ENCODE results near the gene NRCAM. TPM values are rescaled to one million over a fixed set of nuclear protein-coding genes. Genes with fewer than 3 reads are reported as not detected.

NRCAM gene
- total and polyA plus RNA-seq, 2 of the 13 experiments (the other 11 are each of a cell fraction or from before 2014, with no cell fraction given), result 0.31 to 0.33 TPM

DNA sequence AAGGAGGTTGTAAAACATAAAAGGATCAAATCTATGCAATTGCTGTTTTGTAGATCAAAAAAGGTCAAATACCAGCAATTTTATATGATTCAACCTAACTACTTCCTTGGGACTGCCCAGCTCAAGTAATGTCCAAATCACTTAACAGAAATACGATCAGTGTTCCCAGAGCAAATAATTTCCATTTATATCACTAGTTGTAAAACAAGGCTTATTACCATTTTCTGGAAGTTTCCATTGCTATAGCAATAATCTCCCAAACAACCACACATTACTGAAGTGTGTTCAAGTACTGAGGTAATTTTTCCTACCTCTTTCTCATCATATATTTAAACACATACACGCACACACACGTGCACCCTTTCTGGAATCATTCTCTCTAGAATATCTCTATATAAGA, 123.3 kb downstream of the NRCAM start (continued):
- TF ChIP-seq ZNF556 (CRISPR knock-in tag; IDR thresholded peaks at IDR 0.05; ENCODE audit: borderline replicate concordance) (no peak), ZNF124 (CRISPR knock-in tag; IDR thresholded peaks at IDR 0.05) (no peak), KDM3A (CRISPR knock-in tag; IDR thresholded peaks at IDR 0.05; ENCODE audit: low read depth) (no peak)

DNA sequence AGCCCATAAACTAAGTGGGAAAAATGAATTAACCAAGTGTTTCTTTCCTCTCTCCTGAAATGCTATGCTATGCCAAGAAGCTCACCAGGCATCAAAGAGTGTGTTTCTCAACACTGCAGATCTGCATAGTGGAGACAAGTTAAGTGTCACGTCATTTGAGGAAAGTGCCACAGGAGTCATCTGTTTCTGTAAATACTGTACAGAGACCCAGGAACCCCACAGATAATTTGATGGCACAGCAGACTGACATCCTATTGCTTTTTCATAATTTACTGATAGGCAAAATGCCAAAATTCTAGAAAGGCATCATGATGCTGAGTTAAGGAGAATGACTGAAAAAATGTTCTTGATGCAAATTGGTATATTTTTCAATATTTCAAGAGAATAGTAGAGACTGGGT, 124.3 kb downstream of the NRCAM start:
- Histone ChIP-seq H4K20me1 (ENCODE audit: insufficient read depth, low read length) (no peaks in the 10 kb centered on the region), H3K4me1 (ENCODE audit: insufficient read depth, low read length) (no peaks in the 10 kb centered on the region), H3K9ac (ENCODE audit: insufficient read depth, low read depth, low read length) (no peak overlapping the region), H3K4me3 (replicated peaks in 1 of 3; ENCODE audit: insufficient read depth in 1 of 3, low read depth in 2 of 3, low read length in 3 of 3) (no peak overlapping the region), H3K27me3 (ENCODE audit: control insufficient read depth in 1 of 2, insufficient read depth in 2 of 2, low read length in 2 of 2) (no peaks in the 10 kb centered on the region), H3K79me2 (ENCODE audit: insufficient read depth, low read length) (no peaks in the 10 kb centered on the region), H3K36me3 (replicated peaks in 1 of 2; ENCODE audit: control insufficient read depth in 1 of 2, insufficient read depth in 2 of 2, low read length in 2 of 2) (no peaks in the 10 kb centered on the region), H2AFZ (ENCODE audit: low read length) (no peak overlapping the region), H3K4me2 (ENCODE audit: low read depth, low read length) (no peak overlapping the region), H3K27ac (ENCODE audit: extremely low read length, insufficient read depth, low read length) (no peak overlapping the region), H3K9me3 (ENCODE audit: low read length) (no peaks in the 10 kb centered on the region)
- POLR2A ChIA-PET, result no interaction called here
- FAIRE-seq (no peak), DNase-seq (ENCODE audit: low spot score) (no peak), ATAC-seq (no peak)
- CTCF ChIA-PET (ENCODE audit: low intra/inter-chr PET ratio, low total read pairs), result no interaction called here
- intact Hi-C loops (cut with micrococcal nuclease; ENCODE audit: unreplicated experiment), result no loop called here
- BruUV-seq (replicated peaks), result no TSS peak
- in situ Hi-C loops (cut with HindIII; ENCODE audit: extremely low pct_ligation_motif_present, low pct_unique_long_range_greater_than_20kb), result no loop called here
- no peak for TF ChIP-seq ZNF264 (CRISPR knock-in tag; IDR thresholded peaks at IDR 0.05)
- TF ChIP-seq, protein P1, sequence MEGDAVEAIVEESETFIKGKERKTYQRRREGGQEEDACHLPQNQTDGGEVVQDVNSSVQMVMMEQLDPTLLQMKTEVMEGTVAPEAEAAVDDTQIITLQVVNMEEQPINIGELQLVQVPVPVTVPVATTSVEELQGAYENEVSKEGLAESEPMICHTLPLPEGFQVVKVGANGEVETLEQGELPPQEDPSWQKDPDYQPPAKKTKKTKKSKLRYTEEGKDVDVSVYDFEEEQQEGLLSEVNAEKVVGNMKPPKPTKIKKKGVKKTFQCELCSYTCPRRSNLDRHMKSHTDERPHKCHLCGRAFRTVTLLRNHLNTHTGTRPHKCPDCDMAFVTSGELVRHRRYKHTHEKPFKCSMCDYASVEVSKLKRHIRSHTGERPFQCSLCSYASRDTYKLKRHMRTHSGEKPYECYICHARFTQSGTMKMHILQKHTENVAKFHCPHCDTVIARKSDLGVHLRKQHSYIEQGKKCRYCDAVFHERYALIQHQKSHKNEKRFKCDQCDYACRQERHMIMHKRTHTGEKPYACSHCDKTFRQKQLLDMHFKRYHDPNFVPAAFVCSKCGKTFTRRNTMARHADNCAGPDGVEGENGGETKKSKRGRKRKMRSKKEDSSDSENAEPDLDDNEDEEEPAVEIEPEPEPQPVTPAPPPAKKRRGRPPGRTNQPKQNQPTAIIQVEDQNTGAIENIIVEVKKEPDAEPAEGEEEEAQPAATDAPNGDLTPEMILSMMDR (CRISPR knock-in tag; IDR thresholded peaks at IDR 0.05), result no peak
- no peak for TF ChIP-seq WIZ (CRISPR knock-in tag; IDR thresholded peaks at IDR 0.05)
- TF ChIP-seq HNRNPK (IDR thresholded peaks at IDR 0.05; ENCODE audit: low read depth, low read length, poor library complexity, severe bottlenecking), result no peak
- no peak for TF ChIP-seq ZNF33A (CRISPR knock-in tag; IDR thresholded peaks at IDR 0.05; ENCODE audit: borderline replicate concordance)
- TF ChIP-seq ZNF850 (CRISPR knock-in tag; conservative IDR thresholded peaks at IDR 0.05), result no peak
- TF ChIP-seq ZNF607 (CRISPR knock-in tag; IDR thresholded peaks at IDR 0.05; ENCODE audit: borderline replicate concordance), result no peak
- TF ChIP-seq, protein P2, sequence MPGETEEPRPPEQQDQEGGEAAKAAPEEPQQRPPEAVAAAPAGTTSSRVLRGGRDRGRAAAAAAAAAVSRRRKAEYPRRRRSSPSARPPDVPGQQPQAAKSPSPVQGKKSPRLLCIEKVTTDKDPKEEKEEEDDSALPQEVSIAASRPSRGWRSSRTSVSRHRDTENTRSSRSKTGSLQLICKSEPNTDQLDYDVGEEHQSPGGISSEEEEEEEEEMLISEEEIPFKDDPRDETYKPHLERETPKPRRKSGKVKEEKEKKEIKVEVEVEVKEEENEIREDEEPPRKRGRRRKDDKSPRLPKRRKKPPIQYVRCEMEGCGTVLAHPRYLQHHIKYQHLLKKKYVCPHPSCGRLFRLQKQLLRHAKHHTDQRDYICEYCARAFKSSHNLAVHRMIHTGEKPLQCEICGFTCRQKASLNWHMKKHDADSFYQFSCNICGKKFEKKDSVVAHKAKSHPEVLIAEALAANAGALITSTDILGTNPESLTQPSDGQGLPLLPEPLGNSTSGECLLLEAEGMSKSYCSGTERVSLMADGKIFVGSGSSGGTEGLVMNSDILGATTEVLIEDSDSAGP (CRISPR knock-in tag; IDR thresholded peaks at IDR 0.05; ENCODE audit: borderline replicate concordance), result no peak
- no peak for TF ChIP-seq KDM5A (IDR thresholded peaks at IDR 0.05; ENCODE audit: borderline replicate concordance, low read length)
- no peak for TF ChIP-seq PHF20 (CRISPR knock-in tag; IDR thresholded peaks at IDR 0.05)
- no peak for TF ChIP-seq ZNF496 (CRISPR knock-in tag; IDR thresholded peaks at IDR 0.05; ENCODE audit: insufficient replicate concordance)
- TF ChIP-seq ZNF160 (CRISPR knock-in tag; IDR thresholded peaks at IDR 0.05), result no peak
- TF ChIP-seq, protein P3, sequence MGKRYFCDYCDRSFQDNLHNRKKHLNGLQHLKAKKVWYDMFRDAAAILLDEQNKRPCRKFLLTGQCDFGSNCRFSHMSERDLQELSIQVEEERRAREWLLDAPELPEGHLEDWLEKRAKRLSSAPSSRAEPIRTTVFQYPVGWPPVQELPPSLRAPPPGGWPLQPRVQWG (CRISPR knock-in tag; IDR thresholded peaks at IDR 0.05; ENCODE audit: borderline replicate concordance, low read depth), result no peak
- TF ChIP-seq, protein P4, sequence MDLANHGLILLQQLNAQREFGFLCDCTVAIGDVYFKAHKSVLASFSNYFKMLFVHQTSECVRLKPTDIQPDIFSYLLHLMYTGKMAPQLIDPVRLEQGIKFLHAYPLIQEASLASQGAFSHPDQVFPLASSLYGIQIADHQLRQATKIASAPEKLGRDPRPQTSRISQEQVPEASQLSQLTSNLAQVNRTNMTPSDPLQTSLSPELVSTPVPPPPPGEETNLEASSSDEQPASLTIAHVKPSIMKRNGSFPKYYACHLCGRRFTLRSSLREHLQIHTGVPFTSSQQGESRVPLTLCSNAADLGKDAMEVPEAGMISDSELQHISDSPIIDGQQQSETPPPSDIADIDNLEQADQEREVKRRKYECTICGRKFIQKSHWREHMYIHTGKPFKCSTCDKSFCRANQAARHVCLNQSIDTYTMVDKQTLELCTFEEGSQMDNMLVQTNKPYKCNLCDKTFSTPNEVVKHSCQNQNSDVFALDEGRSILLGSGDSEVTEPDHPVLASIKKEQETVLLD (CRISPR knock-in tag; IDR thresholded peaks at IDR 0.05; ENCODE audit: low read depth), result no peak
- no peak for TF ChIP-seq RFXAP (CRISPR knock-in tag; IDR thresholded peaks at IDR 0.05; ENCODE audit: borderline replicate concordance)
- no peak for TF ChIP-seq RFX1 (IDR thresholded peaks at IDR 0.05)
- WGBS (ENCODE audit: low lambda C conversion rate), result 40% methylated on average over 1 of the region's 1 CpG

Data from HepG2 (cell line).